HTR-8/SVneo (cell line): ENCODE measurements around the gene SESN3.
"Not testable (repeated sequence)": the region's sequence is repeated elsewhere in the genome, so short reads cannot be mapped to it uniquely, and the experiment has no call there.

Experiments used
- DNase-seq: peaks from one replicate; pipeline ENCODE4 v3.0.0; 2011; ENCODE audit warnings: low spot score, mixed read lengths; ENCODE audit not compliant: insufficient read length
- FAIRE-seq: peaks from 2 replicates; lab custom pipeline; 2011; peaks lifted over from hg19 to GRCh38; lab: Jason Lieb, UNC

Gene SESN3

GRCh38 chr11:95253141-95253540 is 22.1 kb upstream of the SESN3 start:
- FAIRE-seq (no peak), DNase-seq (no peak)

- DNase-seq, result no peak
- no peak for FAIRE-seq
Observed at GRCh38 chr11:95252586-95252985, 21.6 kb upstream of the SESN3 start.

DNA sequence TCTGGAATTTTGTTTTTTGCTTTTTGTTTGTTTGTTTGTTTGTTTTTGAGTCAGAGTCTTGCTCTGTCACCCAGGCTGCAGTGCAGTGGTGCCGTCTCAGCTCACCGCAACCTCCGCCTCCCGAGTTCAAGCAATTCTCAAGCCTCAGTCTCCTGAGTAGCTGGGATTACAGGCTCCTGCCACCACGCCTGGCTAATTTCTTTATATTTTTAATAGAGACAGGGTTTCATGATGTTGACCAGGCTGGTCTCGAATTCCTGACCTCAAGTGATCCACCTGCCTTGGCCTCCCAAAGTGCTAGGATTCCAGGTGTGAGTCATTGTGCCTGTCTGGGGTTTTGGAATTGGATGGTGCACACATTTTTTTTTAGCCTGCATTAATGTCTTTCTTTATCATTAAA is 20.9 kb upstream of the SESN3 start:
- DNase-seq, FAIRE-seq: not testable (repeated sequence)

- DNase-seq (no peak), FAIRE-seq (no peak)
Observed at GRCh38 chr11:95248666-95249467, 17.9 kb upstream of the SESN3 start.

DNA sequence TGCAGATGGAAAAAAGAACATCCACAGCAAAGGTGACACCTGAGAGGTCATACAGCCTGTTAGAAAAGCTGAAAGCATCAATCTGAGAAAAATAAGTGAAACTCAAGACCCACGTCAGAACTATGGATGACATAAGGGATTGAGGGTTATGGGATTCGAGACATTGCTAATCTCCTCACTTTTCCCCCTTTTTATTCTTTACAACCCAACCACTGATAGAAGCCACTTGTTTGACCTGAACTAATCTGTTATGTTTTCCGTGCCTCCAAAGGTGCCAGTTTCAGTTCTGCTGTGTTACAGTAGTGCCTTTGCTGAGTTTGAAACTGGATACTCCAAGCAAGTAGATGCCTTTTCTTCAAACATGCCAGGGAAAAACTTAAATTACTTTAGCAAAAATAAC is 16.9 kb upstream of the SESN3 start:
- no peak for FAIRE-seq

DNA sequence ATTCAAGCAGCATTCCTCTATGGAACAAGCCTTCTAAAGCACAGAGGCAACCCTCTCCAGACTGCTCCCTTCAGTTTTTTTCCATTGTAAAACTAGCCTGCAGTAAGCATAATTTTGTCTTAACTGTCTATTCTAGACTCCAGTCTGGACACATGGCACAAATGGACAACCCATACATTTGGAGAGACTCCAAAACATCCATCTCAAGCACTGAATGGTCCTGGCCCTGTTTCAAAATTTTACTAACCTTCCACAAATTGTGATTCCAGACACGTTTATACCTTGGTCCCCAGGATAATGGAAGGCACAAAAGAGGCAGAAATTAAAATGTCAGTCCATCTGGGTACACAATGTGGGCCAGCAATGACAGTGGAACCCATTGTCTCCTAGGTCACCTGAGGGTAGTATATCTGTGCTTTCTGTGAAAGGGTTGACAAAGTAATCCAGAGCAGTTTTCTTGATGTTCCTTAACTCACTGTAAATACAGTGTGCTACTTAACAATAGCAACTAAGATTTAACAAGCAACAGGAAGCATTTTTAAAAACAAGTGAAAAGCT is 16.2 kb upstream of the SESN3 start:
- DNase-seq, result no peak
- FAIRE-seq, result no peak

More for the DNA sequence above, 16.9 kb upstream of the SESN3 start:
- no peak for DNase-seq

DNA sequence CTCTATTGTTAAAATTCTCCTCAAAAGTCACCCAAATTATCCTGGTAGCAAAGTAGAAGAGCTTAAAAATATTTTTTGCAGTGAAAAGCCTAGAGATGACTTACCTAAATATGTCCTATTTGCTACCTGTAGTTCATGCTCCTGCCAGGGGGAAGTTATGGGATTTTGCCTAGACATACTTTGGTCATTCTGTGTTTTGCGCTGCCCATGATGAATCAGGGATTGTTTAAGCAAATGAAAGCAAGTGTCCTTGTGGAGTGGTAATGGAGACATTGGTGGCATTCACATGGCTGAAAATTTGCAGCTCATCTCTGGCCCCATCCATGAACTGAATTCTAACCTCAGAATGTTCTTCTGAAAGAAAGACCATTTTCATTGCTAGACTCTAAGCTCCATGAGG is 14.6 kb upstream of the SESN3 start:
- DNase-seq (no peak), FAIRE-seq (no peak)

DNA sequence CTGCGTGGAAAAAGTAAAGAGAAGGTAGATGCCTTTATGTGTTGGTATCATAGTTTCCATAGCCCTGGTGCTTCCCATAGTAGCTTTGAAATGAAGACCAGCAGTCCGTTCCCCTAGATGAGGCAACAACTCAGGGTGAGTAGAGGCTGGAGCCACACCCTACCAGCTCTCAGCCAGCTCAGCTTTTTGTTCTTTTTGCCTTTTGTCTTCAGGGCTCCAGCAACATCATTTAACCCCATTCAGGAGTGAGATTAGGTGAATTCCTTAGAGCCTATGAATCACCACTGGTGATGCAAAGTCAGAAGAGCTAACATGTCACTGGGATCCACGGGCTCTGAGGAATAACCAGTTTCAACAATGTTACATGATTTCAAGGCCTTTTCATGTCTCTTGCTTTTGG is 14.0 kb upstream of the SESN3 start:
- FAIRE-seq (no peak), DNase-seq (no peak)

DNA sequence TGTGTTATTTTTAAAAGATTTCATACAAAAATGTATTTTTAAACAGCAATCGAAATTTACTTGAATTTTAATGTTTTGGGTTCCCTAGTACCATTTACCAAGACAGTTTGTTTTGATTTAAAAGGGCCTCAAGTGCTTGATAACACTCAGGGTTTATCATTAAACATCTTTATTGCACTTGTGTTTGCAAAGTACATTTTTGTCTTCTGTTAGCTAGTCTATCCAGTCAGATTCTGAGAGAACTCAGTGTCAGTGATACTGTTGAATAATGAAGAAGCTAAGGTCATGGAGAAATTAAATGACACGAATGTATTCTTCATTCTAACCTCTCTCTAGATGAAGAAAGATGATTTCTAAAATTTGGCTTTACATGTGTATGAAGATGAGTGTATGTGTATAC is 12.7 kb upstream of the SESN3 start:
- FAIRE-seq, result no peak

DNA sequence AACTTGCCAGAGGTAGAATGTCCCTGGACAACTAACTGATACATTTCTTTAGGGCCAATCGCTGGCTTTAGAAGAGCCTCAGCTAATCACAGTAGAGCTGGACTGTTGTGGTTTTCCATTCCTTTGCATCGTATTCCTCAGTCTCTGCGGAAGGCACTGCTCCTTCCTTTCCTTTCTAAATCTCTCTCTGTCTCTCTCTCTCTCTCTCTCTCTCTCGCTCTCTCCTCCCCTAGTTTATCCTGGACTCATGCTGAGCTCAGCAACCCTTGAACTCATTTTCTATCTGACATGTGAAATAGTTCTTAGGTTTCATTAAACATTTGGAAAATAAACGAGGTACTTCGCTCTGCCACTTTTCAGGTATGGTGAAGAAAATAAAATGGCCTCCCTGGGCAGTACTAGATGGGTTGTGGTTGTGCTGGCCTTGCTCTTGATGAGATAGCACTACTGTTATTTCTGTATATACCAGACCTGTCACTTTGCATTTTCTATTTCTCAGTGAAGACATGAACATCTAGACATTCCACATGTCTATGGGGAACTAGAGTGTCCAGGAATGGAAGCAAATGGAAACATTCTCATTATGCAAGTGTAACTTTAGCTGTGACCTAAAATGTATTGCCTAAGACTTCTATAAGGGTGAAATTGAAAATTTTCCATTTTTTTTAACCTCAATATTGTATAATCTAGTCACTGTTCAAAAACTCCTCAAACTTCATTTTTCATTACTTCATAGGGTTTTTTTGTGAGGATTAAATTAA is 12.0 kb upstream of the SESN3 start:
- no peak for FAIRE-seq
- DNase-seq, result no peak

More for the DNA sequence above, 12.7 kb upstream of the SESN3 start:
- DNase-seq, result no peak

GRCh38 chr11:95242091-95242844 is 11.3 kb upstream of the SESN3 start:
- no peak for FAIRE-seq

GRCh38 chr11:95241681-95242081 is 10.7 kb upstream of the SESN3 start:
- FAIRE-seq (no peak), DNase-seq (no peak)

More at GRCh38 chr11:95242091-95242844, 11.3 kb upstream of the SESN3 start:
- DNase-seq, result no peak

DNA sequence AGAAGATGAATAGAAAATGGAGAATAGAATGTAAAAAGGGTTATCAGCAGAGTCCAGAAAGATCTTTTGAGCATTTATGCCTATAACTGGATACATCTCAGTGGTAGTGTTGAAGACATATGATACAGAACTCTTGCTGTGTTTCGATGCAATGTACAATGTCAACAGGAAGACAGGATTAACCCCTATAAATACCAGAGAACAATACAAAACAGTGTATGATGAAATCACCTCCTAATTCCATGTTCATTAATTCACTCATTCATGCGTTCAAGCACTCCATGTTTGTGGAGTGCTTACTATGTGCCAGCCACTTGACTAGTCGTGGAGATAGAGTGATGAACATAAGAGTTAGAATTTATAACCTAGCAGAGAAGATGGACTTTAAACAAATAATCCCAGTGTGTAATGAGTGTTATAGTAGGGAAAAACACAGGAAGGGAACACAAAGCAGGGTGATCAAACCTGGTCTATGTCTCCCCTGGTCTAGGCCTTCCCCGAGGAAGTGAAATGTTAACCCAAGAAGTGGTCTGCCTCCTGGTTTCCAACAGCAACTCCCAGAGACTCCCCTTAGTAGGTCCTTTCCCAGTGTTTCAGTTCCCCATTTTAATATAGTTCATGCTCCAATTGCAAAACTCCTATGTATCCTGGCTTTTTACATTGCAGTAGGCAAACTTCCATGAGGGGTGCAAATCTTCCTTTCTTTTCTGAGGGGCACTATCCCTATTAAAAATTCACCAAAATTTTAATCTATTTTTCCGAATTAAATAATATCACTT is 9.1 kb upstream of the SESN3 start:
- FAIRE-seq (no peak), DNase-seq (no peak)

- no peak for DNase-seq
- no peak for FAIRE-seq
Observed at GRCh38 chr11:95232666-95233065, 1.7 kb upstream of the SESN3 start.

- FAIRE-seq (peak; percentile 20), DNase-seq (no peak)
Observed at GRCh38 chr11:95231881-95232605, 1.0 kb upstream of the SESN3 start.

- peak; percentile 22 for DNase-seq
- no peak for FAIRE-seq
Observed at GRCh38 chr11:95230810-95231126, 234 bp downstream of the SESN3 start.

GRCh38 chr11:95229993-95230809 is 801 bp downstream of the SESN3 start:
- no peak for DNase-seq
- no peak for FAIRE-seq

GRCh38 chr11:95229199-95229992 is 1.6 kb downstream of the SESN3 start:
- FAIRE-seq, result no peak
- DNase-seq, result no peak
